HG02970 (cell line): ENCODE results near the gene GMIP.
"Not testable (repeated sequence)": the region's sequence is repeated elsewhere in the genome, so short reads cannot be mapped to it uniquely, and the experiment has no call there.

Experiments used
- ATAC-seq: cut with Tn5 transposase; IDR thresholded peaks from one replicate; pipeline ENCODE4 v1.9.1; 2021; ENCODE audit warnings: mild to moderate bottlenecking, moderate library complexity, moderate number of reproducible peaks; ENCODE audit not compliant: unreplicated experiment, low FRiP score

The GMIP gene

GRCh38 chr19:19615086-19615485 lies 28.4 kb downstream of the GMIP start:
- no peak for ATAC-seq

GRCh38 chr19:19613506-19613905 lies 30.0 kb downstream of the GMIP start:
- no peak for ATAC-seq

- no peak for ATAC-seq
Measured at GRCh38 chr19:19610376-19611202, 32.9 kb downstream of the GMIP start.

GRCh38 chr19:19606686-19607085 lies 36.8 kb downstream of the GMIP start:
- not testable (repeated sequence) for ATAC-seq

- no peak for ATAC-seq
Measured at GRCh38 chr19:19606021-19606420, 37.4 kb downstream of the GMIP start.

GRCh38 chr19:19602713-19603324 lies 40.6 kb downstream of the GMIP start:
- no peak for ATAC-seq

- ATAC-seq, result no peak
Measured at GRCh38 chr19:19602136-19602712, 41.2 kb downstream of the GMIP start.

GRCh38 chr19:19600793-19601330 lies 42.6 kb downstream of the GMIP start:
- no peak for ATAC-seq

GRCh38 chr19:19598728-19599451 lies 44.6 kb downstream of the GMIP start:
- not testable (repeated sequence) for ATAC-seq

GRCh38 chr19:19597809-19598306 lies 45.6 kb downstream of the GMIP start:
- peak; percentile 57 for ATAC-seq

GRCh38 chr19:19595171-19595701 lies 48.2 kb downstream of the GMIP start:
- ATAC-seq, result no peak

GRCh38 chr19:19594381-19594780 lies 49.1 kb downstream of the GMIP start:
- no peak for ATAC-seq

- no peak for ATAC-seq
Measured at GRCh38 chr19:19592690-19593089, 50.8 kb downstream of the GMIP start.

GRCh38 chr19:19591133-19591825 lies 52.2 kb downstream of the GMIP start:
- no peak for ATAC-seq

GRCh38 chr19:19588546-19588945 lies 54.9 kb downstream of the GMIP start:
- ATAC-seq, result no peak

- no peak for ATAC-seq
Measured at GRCh38 chr19:19587771-19588170, 55.7 kb downstream of the GMIP start.

GRCh38 chr19:19584356-19584755 lies 59.1 kb downstream of the GMIP start:
- no peak for ATAC-seq

GRCh38 chr19:19582471-19582870 lies 61.0 kb downstream of the GMIP start:
- no peak for ATAC-seq

GRCh38 chr19:19581391-19581790 lies 62.1 kb downstream of the GMIP start:
- ATAC-seq, result no peak

GRCh38 chr19:19580418-19580817 lies 63.0 kb downstream of the GMIP start:
- no peak for ATAC-seq
